HK-2 (cell line): ENCODE data around the gene ZSCAN23.
"Not testable (repeated sequence)": the region's sequence is repeated elsewhere in the genome, so short reads cannot be mapped to it uniquely, and the experiment has no call there.

Experiments
- DNase-seq: peaks from one replicate; pipeline ENCODE4 v3.0.0-alpha.2; 2018; ENCODE audit not compliant: unreplicated experiment

The ZSCAN23 gene

DNA sequence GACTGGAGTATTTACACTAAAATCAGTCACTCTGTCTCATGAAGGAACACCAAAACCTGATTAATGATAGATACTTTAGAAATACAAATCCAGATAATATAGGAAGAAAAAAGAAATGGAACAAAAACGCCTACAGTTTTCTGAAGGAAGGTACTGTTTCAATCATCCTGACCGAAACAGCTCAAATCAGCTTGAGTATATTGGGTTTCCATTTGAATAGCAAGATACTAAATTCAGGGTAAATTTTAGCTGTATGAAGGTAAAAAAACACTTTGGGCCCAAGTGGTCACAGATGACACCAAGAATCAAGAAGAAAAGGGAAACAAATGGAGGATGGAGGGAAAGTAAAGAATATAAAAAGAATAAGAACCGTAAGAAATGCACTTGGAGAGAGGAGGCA lies 6.9 kb downstream of the ZSCAN23 start:
- no peak for DNase-seq

DNA sequence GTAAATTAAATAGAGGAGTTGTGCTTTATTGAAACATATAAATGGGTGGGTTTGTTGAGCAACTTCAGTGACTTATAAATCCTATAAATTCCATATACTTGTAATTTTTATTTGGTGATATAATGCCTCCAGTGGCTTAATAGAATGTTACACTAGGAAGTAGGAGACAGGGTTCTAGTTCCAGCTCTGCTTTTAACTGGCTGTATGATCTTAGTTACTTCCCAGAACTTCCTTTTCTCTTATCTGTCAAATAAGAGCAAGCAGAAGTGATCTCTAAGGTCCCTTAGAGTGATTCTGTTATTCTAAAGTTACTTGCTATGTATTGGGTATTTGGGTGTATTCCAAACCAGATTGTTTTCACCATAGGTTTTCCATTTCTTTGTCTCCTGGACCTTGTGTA lies 10.2 kb downstream of the ZSCAN23 start:
- DNase-seq, result no peak

GRCh38 chr6:28429781-28430180 lies 13.5 kb downstream of the ZSCAN23 start:
- DNase-seq, result no peak

DNA sequence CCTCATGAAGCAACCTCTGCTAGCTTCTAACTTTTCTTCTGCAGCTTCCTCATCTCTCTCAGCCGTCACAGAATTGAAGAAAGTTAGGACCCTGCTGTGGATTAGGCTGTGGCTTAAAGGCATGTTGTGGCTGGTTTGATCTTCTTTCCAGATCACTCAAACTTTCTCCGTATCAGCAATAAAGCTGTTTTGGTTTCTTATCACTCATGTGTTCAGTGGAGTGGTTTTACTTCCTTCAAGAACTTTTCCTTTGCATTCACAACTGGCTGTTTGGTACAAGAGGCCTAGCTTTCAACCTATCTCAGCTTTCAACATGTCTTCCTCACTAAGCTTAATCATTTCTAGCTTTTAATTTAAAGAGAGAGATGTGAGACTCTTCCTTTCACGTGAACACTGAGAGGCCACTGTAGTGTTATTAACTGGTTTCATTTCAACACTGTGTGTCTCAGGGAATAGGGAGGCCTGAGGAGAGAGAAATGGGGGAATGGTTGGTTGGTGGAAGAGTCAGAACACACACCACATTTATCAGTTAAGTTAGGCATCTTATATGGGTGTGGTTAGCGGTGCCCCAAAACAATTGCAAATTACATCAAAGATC lies 17.2 kb downstream of the ZSCAN23 start:
- DNase-seq, result no peak

DNA sequence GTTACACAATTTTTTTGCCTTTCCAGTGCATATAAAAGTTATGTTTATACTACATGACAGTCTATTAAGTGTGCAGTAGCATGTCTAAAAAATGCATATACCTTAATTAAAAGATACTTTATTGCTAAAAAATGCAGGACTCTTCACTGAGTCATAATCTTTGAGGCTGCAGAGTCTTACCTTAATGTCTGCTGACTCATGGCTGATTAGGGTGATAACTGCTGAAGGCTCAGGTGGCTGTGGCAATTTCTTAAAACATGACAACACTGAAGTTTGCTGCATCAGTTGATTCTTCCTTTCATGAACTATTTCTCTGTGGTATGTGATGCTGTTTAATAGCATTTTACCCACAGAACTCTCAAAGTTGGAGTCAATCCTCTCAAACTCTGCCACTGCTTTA lies 19.1 kb downstream of the ZSCAN23 start:
- no peak for DNase-seq

GRCh38 chr6:28423546-28423945 lies 19.7 kb downstream of the ZSCAN23 start:
- no peak for DNase-seq

- no peak for DNase-seq
Measured at GRCh38 chr6:28413681-28414080, 29.6 kb downstream of the ZSCAN23 start.

DNA sequence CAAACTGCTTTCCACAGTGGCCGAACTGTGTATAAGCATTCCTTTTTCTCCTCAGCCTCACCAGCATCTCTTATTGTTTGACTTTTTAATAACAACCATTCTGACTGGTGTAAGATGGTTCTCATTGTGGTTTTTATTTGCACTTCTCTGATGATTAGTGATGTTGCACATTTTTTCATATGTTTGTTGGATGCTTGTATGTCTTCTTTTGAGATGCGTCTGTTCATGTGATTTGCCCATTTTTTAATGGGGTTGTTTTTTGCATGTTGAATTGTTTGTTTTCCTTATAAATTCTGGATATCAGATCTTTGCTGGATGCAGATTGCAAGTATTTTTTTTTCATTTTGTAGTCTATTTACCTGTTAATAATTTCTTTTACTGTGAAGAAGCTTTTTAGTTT lies 32.5 kb downstream of the ZSCAN23 start:
- DNase-seq, result no peak

DNA sequence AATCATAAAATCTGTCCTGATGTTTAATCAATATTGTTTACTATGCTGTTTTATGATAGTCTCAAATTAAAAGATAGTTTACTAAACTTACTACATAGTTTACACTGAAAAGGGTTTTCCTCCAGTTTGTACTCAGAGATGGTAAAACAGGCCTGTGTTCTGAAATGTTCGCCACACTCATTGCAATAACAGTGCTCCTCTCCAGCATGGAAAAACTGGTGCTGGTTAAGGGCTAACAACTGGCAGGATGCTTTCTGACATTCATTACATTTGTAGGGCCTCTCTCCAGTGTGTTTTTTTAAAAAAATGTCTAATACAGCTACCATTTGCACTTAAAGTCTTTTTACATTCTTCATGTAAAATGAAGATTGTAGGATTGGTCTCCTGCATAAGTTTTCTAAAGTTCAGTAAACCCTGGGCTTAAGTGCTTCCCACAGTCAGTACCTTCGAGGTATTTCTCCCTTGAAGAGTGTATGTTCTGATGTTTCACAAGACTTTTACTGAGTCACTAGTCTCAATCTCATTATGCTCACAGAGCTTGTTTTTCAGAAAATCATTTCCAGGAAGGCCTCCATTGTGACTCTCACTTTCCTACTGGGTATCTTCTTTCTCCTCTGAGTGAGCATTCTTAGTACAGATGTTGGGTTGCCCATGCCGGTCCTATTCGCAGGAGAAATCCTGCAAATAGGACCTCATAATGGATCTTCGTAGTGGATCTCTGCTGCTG lies 35.1 kb downstream of the ZSCAN23 start:
- DNase-seq, result no peak

DNA sequence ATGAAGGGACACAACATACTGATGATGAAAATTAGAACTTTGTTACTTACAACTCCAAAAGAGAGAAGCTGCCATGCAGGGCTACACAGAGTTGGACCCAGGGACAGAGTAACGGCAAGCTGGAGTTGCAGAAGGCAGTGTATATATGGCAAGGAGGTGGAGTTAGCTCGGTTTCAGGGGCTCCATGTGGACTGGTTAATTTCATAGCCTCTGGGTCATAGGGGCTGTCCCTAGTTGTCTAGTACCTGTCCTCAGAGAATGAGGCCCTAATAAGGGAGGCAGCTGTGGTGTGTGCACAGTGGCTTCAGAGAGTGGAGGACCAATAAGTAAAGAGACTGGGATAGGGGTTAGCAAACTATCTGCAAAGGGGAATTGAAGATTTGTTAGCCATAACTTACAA lies 35.9 kb downstream of the ZSCAN23 start:
- no peak for DNase-seq

DNA sequence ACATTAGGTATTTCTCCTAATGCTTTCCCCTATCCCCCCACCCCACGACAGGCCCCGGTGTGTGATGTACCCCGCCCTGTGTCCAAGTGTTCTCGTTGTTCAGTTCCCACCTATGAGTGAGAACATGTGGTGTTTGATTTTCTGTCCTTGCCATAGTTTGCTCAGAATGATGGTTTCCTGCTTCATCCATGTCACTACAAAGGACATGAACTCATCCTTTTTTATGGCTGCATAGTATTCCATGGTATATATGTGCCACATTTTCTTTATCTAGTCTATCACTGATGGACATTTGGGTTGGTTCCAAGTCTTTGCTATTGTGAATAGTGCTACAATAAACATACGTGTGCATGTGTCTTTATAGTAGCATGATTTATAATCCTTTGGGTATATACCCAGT lies 39.4 kb downstream of the ZSCAN23 start:
- DNase-seq, result not testable (repeated sequence)

GRCh38 chr6:28402197-28402596 lies 41.1 kb downstream of the ZSCAN23 start:
- DNase-seq, result no peak

DNA sequence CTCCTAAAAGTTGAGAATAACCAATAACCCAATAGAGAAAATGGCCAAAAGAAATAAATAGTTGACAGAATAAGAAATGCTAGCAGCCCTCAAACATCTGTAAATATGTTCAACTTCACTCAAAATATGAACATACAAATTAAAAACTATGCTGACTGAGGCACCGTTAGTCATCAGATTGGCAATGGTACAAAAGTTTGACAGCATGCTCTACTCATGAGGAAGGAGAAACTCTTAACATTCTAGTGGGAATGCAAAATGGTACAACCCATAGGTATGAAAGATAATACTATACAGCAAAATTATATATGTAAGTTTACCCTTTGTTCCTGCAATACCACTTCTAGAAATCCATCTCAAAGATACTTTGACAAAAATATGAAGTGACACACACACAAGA lies 42.1 kb downstream of the ZSCAN23 start:
- DNase-seq, result no peak

GRCh38 chr6:28400122-28400451 lies 43.2 kb downstream of the ZSCAN23 start:
- no peak for DNase-seq

DNA sequence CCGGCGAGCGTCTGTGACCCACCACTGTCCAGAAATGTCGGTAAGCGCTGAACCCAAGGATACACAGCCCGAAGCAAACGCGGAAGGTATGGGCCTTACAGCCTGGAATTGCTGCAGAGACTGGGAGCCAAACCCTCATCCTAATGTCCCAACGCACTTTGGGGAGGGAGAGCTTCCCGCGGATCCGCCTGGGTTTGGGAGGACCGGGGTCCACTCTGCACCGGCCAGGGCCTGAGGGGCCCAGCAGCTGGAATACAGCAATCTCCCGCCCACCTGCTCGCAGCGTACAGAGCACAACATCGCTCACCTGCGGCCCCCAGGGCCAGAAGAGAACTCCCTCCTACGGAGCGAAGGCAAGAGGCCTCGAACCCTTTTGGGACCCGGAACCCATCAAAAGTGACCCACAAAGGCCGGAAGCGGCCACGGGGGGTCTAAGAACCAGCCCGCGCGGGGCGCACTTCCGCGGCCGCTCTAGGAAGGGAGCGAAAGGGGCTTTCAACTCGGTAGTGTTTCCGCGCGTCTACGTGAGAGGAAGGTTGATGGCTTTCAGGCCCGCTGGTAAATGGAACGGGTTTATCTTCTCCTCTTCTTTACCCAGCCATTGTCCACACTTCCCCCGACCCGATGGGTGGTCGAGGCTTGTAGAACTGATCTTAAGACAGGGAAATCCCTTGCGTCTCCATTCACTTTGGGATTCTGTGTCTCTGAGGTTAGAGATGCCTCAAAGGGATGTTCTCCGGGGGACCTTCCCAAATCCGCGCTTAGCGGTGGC lies 43.8 kb downstream of the ZSCAN23 start, which contains the start of gene ZSCAN12:
Gene ZSCAN12, minus strand, starts transcription at position 398 of the 772 bp plus-strand sequence. CDS start 1,342 bp downstream, outside the sequence.
- peak; percentile 90 for DNase-seq

DNA sequence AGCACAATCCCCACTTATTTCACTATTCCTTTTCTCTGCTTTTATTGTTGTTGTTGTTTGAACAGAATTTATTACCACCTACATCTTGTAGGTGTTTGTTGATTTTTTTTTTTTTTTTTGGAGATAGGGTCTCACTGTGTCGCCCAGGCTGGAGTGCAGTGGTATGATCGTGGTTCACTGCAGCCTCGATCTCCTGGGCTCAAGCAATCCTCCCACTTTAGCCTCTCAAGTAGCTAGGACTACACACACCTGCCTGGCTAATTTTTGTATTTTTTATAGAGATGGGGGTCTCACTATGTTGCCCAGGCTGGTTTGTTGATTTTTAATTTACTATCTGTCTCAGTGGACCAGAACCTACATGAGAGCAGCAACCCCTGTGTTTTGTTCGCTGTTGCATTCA lies 47.4 kb downstream of the ZSCAN23 start:
- no peak for DNase-seq

GRCh38 chr6:28393912-28394662 lies 49.2 kb downstream of the ZSCAN23 start:
- DNase-seq, result no peak

- DNase-seq, result no peak
Measured at GRCh38 chr6:28390688-28391087, 52.6 kb downstream of the ZSCAN23 start.

DNA sequence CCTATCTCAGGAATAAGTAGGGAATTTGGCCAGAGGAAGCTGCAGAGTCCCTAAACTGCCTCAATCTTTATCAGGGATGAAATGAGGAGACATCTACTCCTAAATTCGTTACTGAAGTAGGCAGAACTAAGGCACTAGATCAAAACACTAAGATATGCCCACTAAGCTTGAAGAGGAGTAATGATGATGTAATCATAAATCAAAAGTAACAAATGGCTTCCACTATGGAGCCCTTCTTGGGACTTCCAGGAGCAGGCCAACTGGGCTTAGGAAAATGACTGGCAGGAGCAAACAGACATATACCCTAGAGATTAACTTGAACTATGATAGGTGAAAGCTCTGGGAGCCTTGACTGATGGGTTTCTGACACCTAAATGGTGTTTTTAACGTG lies 59.2 kb downstream of the ZSCAN23 start:
- DNase-seq, result no peak

DNA sequence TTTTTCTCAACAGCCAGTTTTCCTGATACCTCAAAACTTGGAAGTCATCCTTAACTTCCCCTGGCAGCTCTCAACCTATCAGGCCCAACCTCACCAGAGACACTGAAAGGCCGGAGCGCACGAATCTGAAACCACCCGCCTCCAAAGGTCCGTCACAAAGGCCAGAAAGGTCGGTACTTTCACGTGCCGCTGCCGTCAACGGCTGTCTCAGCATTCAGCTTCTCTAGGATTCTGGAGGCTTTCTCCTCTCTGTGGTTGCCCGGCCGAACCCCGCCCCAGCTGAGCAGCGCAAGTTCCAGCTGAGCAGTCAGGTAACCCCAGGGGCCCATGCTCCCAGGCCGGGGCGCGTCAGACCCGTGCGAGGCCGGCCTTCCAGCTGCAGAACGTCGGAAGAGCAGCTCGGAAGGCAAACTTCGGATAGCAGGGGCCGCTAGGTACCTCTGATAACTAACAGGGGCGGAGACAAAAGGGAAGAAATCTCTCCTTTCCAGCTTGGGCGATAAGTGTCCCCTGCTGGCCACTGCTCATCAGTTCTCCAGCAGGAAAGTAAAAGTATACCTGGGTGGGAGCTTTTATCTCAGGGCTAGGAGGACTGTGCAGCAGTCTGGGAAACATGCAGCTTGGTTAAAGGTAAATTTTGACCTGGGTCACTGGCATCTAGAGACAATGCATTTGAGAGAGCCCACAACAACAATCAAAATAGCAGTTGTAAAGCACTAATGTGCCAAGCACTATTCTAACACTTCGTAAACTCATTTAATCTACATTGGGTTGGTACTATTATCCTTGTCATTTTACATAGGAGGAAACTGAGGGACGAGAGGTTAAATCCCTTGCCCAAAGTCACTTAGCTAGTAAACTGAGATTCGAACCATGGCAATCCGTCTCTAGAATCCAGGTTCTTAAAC lies 59.8 kb downstream of the ZSCAN23 start:
- peak; percentile 83 for DNase-seq
